ENCODE data around the gene PALMD.

GRCh38 chr1:99674115-99675064 is 28.5 kb downstream of the PALMD start:
- TF ChIP-seq CTCF (IDR thresholded peaks at IDR 0.05) (no peak), POLR2A (IDR thresholded peaks at IDR 0.05) (no peak)
